Nephron progenitor cell (in vitro differentiated cells): ENCODE measurements around the gene DLGAP3.

Experiments
- DNase-seq: peaks from one replicate; pipeline ENCODE4 v3.0.0; 2021
- H3K27ac Mint-ChIP-seq: 2 replicates; pipeline ENCODE4 v1.8.0; 2021; ENCODE audit warnings: mild to moderate bottlenecking, moderate library complexity, mixed read lengths
- H3K27me3 Mint-ChIP-seq: 2 replicates; pipeline ENCODE4 v1.8.0; 2021; ENCODE audit warnings: mild to moderate bottlenecking, low read depth, mixed read lengths; ENCODE audit not compliant: poor library complexity
- H3K36me3 Mint-ChIP-seq: 2 replicates; pipeline ENCODE4 v1.8.0; 2021; ENCODE audit warnings: low read depth, mixed read lengths
- H3K4me1 Mint-ChIP-seq: 2 replicates; pipeline ENCODE4 v1.8.0; 2021; ENCODE audit warnings: mixed read lengths
- H3K4me3 Mint-ChIP-seq: 2 replicates; pipeline ENCODE4 v1.8.0; 2021; ENCODE audit warnings: mild to moderate bottlenecking, moderate library complexity, mixed read lengths
- H3K9me3 Mint-ChIP-seq: 2 replicates; pipeline ENCODE4 v1.8.0; 2021; ENCODE audit warnings: mild to moderate bottlenecking, moderate library complexity, mixed read lengths
- CTCF ChIP-seq: fragments of 200-600 bp; sonication (generic); IDR thresholded peaks from 2 replicates; pipeline ENCODE4 v1.5.0; 2021; ENCODE audit warnings: antibody characterized with exemption

DLGAP3 gene

DNA sequence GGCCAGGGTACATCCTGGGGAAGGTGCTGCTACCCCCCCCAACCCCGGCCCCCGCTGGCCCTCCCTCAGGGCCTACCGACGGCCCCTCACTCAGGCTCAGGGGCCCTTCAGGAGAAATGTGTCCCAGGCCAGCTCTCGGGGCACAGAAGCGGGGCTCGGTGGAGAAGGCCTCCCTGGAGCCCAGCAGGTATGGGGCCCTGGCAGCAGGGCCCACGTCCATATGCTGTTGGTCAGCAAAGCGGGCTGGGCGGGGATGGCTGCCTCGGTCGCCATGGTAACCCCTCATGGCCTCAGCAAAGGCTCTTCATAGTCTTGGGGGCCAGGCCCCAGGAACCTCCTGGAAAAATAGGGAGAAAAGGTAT, 24.4 kb downstream of the DLGAP3 start:
- H3K27me3 Mint-ChIP-seq = peaks cover 39% of the 10 kb centered on the region
- no peak for DNase-seq
- peaks cover 11% of the 10 kb centered on the region for H3K4me1 Mint-ChIP-seq
- H3K36me3 Mint-ChIP-seq = no peaks in the 10 kb centered on the region
- TF ChIP-seq CTCF = no peak
- H3K27ac Mint-ChIP-seq = no peak overlapping the region
- no peak overlapping the region for H3K4me3 Mint-ChIP-seq
- no peaks in the 10 kb centered on the region for H3K9me3 Mint-ChIP-seq

GRCh38 chr1:34904236-34905097, 25.0 kb downstream of the DLGAP3 start:
- Mint-ChIP-seq H3K4me1 (peaks cover 11% of the 10 kb centered on the region), H3K4me3 (no peak overlapping the region), H3K27ac (no peak overlapping the region), H3K36me3 (no peaks in the 10 kb centered on the region), H3K9me3 (no peaks in the 10 kb centered on the region), H3K27me3 (peaks cover 41% of the 10 kb centered on the region)
- TF ChIP-seq CTCF = no peak
- no peak for DNase-seq

DNA sequence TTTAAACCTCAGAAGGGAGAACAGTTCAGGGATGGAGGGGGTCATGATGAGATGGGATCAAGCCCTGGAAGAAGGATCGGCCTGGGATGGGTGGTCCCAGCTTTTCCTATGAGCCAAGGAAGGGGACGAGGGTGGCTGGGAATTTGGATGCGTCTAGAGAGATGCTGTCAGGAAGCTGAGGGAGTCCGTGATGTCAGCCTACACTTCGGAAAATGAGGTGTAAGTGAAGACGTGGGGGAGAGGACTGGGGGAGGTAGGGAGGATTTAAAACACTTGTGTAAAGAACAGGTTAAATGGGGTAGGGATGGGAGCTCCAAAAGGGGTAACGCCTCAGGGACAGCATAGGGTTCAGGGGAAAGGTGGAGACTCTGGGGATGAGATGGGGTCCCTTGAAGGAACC, 27.5 kb downstream of the DLGAP3 start:
- peaks cover 37% of the 10 kb centered on the region for H3K27me3 Mint-ChIP-seq
- no peak overlapping the region for H3K4me3 Mint-ChIP-seq
- peaks cover 11% of the 10 kb centered on the region for H3K4me1 Mint-ChIP-seq
- H3K9me3 Mint-ChIP-seq = no peaks in the 10 kb centered on the region
- TF ChIP-seq CTCF = no peak
- no peaks in the 10 kb centered on the region for H3K36me3 Mint-ChIP-seq
- no peak for DNase-seq
- H3K27ac Mint-ChIP-seq = no peak overlapping the region

GRCh38 chr1:34900775-34901502, 28.5 kb downstream of the DLGAP3 start:
- no peak for TF ChIP-seq CTCF
- Mint-ChIP-seq H3K4me3 (no peak overlapping the region), H3K27me3 (peaks cover 34% of the 10 kb centered on the region), H3K9me3 (no peaks in the 10 kb centered on the region), H3K36me3 (no peaks in the 10 kb centered on the region), H3K27ac (no peak overlapping the region), H3K4me1 (peaks cover 11% of the 10 kb centered on the region)
- DNase-seq = no peak

GRCh38 chr1:34899906-34900305, 29.5 kb downstream of the DLGAP3 start:
- H3K27ac Mint-ChIP-seq = no peak overlapping the region
- H3K4me1 Mint-ChIP-seq = peaks cover 11% of the 10 kb centered on the region
- TF ChIP-seq CTCF = no peak

More at GRCh38 chr1:34899906-34900305, 29.5 kb downstream of the DLGAP3 start:
- DNase-seq = no peak
- H3K27me3 Mint-ChIP-seq = peaks cover 34% of the 10 kb centered on the region
- no peaks in the 10 kb centered on the region for H3K36me3 Mint-ChIP-seq
- no peaks in the 10 kb centered on the region for H3K9me3 Mint-ChIP-seq
- H3K4me3 Mint-ChIP-seq = no peak overlapping the region
